Neural cell (in vitro differentiated cells): ENCODE data around the gene RBAK. TPM values are rescaled to one million over a fixed set of nuclear protein-coding genes. Genes with fewer than 3 reads are reported as not detected.

Source experiments
- H2AFZ ChIP-seq: fragments of 200-600, 300-800 bp; sonication (generic), shearing (Covaris generic); 2 replicates; pipeline ENCODE4 v1.6.0; 2014; ENCODE audit warnings: low read depth, mild to moderate bottlenecking, antibody characterized with exemption, low read length, moderate library complexity
- H3F3A ChIP-seq: fragments of 200-600 bp; shearing (Covaris generic); 2 replicates; pipeline ENCODE4 v1.6.1; 2016; ENCODE audit warnings: mild to moderate bottlenecking, moderate library complexity, mixed read lengths, antibody characterized with exemption, low read length; ENCODE audit not compliant: insufficient read depth, poor library complexity, severe bottlenecking
- H3K27ac ChIP-seq: fragments of 200-600, 300-800 bp; sonication (generic), shearing (Covaris generic); 2 replicates; pipeline ENCODE4 v1.5.1; 2014; ENCODE audit warnings: mild to moderate bottlenecking, low read length, moderate library complexity
- H3K27me3 ChIP-seq: fragments of 300-800, 200-600 bp; sonication (generic), shearing (Covaris generic); 2 replicates; pipeline ENCODE4 v1.6.0; 2014; ENCODE audit warnings: mild to moderate bottlenecking, low read depth, low read length, moderate library complexity; ENCODE audit not compliant: insufficient read depth
- H3K36me3 ChIP-seq: fragments of 300-800, 200-600 bp; sonication (generic), shearing (Covaris generic); 2 replicates; pipeline ENCODE4 v1.5.1; 2014; ENCODE audit warnings: mild to moderate bottlenecking, antibody characterized with exemption, low read length, moderate library complexity; ENCODE audit not compliant: insufficient read depth
- H3K4me2 ChIP-seq: fragments of 300-800, 200-600 bp; sonication (generic), shearing (Covaris generic); 2 replicates; pipeline ENCODE4 v1.6.0; 2014; ENCODE audit warnings: mild to moderate bottlenecking, low read length
- H3K4me3 ChIP-seq: fragments of 300-800, 200-600 bp; sonication (generic), shearing (Covaris generic); 2 replicates; pipeline ENCODE4 v1.5.1; 2014; ENCODE audit warnings: mild to moderate bottlenecking, low read length, moderate library complexity
- H3K79me2 ChIP-seq: fragments of 200-600 bp; shearing (Covaris generic); replicated peaks from 2 replicates; pipeline ENCODE4 v1.6.0; 2014; ENCODE audit warnings: mild to moderate bottlenecking, low read length, moderate library complexity; ENCODE audit not compliant: insufficient read depth
- H3K9ac ChIP-seq: fragments of 300-800, 200-600 bp; sonication (generic), shearing (Covaris generic); 2 replicates; pipeline ENCODE4 v1.6.1; 2016; ENCODE audit warnings: mild to moderate bottlenecking, low read length, mixed read lengths
- H3K9me2 ChIP-seq: fragments of 200-600 bp; shearing (Covaris generic); 2 replicates; pipeline ENCODE4 v1.6.1; 2016; ENCODE audit warnings: mild to moderate bottlenecking, low read length, mixed read lengths; ENCODE audit not compliant: insufficient read depth
- H3K9me3 ChIP-seq: fragments of 200-600, 300-800 bp; sonication (generic), shearing (Covaris generic); 2 replicates; pipeline ENCODE4 v1.6.1; 2016; ENCODE audit warnings: mild to moderate bottlenecking, mixed run types, low read length, moderate library complexity, mixed read lengths
- H4K20me1 ChIP-seq: fragments of 200-600 bp; shearing (Covaris generic); 2 replicates; pipeline ENCODE4 v1.6.1; 2016; ENCODE audit warnings: mild to moderate bottlenecking, mixed run types; ENCODE audit not compliant: insufficient read depth
- EP300 ChIP-seq: fragments of 450-650 bp; conservative IDR thresholded peaks from 2 replicates; pipeline ENCODE4 v1.6.1; 2014; ENCODE audit warnings: antibody characterized with exemption, mild to moderate bottlenecking, moderate library complexity; ENCODE audit not compliant: poor library complexity, severe bottlenecking
- EZH2 ChIP-seq: fragments of 200-600, 300-800 bp; shearing (Covaris generic), sonication (generic); IDR thresholded peaks from 2 replicates; pipeline ENCODE4 v1.6.1; 2014; ENCODE audit warnings: antibody characterized with exemption, low read length, borderline replicate concordance, mild to moderate bottlenecking; ENCODE audit not compliant: insufficient read depth, poor library complexity, severe bottlenecking
- MXI1 ChIP-seq: fragments of 450-650 bp; conservative IDR thresholded peaks from 2 replicates; pipeline ENCODE4 v1.6.1; 2014; ENCODE audit warnings: antibody characterized with exemption, mild to moderate bottlenecking; ENCODE audit not compliant: poor library complexity, severe bottlenecking
- POLR2AphosphoS5 ChIP-seq: IDR thresholded peaks from 2 replicates; pipeline ENCODE4 v1.6.1; 2012
- RAD21 ChIP-seq: fragments of 450-650 bp; conservative IDR thresholded peaks from 2 replicates; pipeline ENCODE4 v1.6.1; 2014; ENCODE audit warnings: antibody characterized with exemption, mild to moderate bottlenecking, moderate library complexity
- SMC3 ChIP-seq: fragments of 450-650 bp; conservative IDR thresholded peaks from 2 replicates; pipeline ENCODE4 v1.6.1; 2014; ENCODE audit warnings: antibody characterized with exemption, mild to moderate bottlenecking, moderate library complexity; ENCODE audit not compliant: poor library complexity
- TAF1 ChIP-seq: IDR thresholded peaks from 2 replicates; pipeline ENCODE4 v1.6.1; 2012; ENCODE audit warnings: low read depth
- polyA plus RNA-seq: library from polyadenylated mRNA; depleted of rRNA; stranded (reverse); fragments of >200 nt; gene quantifications from 2 replicates; pipeline ENCODE4 v1.2.3, GENCODE V29; 2014
- TF ChIP-seq, protein P1 (sequence below): fragments of 450-650 bp; IDR thresholded peaks from 2 replicates; pipeline ENCODE4 v1.5.1; 2014; ENCODE audit warnings: antibody characterized with exemption, mild to moderate bottlenecking, moderate library complexity; ENCODE audit not compliant: poor library complexity, severe bottlenecking
- TF ChIP-seq, protein P2 (sequence below): IDR thresholded peaks from 2 replicates; pipeline ENCODE4 v1.6.1; 2012; ENCODE audit warnings: borderline replicate concordance

The RBAK gene
- polyA plus RNA-seq, 1 donor from 2014 or later = 12.0 TPM

- Histone ChIP-seq H3K4me2 (no peak overlapping the region), H3K9me2 (no peaks in the 10 kb centered on the region), H4K20me1 (no peaks in the 10 kb centered on the region), H3K9ac (no peak overlapping the region), H2AFZ (no peak overlapping the region), H3K27me3 (no peaks in the 10 kb centered on the region), H3F3A (no peaks in the 10 kb centered on the region), H3K4me3 (no peak overlapping the region), H3K9me3 (no peaks in the 10 kb centered on the region), H3K27ac (no peak overlapping the region), H3K36me3 (no peaks in the 10 kb centered on the region), H3K79me2 (no peaks in the 10 kb centered on the region)
- TF ChIP-seq, protein P1, sequence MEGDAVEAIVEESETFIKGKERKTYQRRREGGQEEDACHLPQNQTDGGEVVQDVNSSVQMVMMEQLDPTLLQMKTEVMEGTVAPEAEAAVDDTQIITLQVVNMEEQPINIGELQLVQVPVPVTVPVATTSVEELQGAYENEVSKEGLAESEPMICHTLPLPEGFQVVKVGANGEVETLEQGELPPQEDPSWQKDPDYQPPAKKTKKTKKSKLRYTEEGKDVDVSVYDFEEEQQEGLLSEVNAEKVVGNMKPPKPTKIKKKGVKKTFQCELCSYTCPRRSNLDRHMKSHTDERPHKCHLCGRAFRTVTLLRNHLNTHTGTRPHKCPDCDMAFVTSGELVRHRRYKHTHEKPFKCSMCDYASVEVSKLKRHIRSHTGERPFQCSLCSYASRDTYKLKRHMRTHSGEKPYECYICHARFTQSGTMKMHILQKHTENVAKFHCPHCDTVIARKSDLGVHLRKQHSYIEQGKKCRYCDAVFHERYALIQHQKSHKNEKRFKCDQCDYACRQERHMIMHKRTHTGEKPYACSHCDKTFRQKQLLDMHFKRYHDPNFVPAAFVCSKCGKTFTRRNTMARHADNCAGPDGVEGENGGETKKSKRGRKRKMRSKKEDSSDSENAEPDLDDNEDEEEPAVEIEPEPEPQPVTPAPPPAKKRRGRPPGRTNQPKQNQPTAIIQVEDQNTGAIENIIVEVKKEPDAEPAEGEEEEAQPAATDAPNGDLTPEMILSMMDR = no peak
- no peak for TF ChIP-seq EP300
Measured at GRCh38 chr7:5077740-5078139, 32.1 kb downstream of the RBAK start.

- Histone ChIP-seq H3K79me2 (no peaks in the 10 kb centered on the region), H2AFZ (no peak overlapping the region), H3K9ac (no peak overlapping the region), H3K4me3 (no peak overlapping the region), H3K9me3 (no peaks in the 10 kb centered on the region), H3K27ac (no peak overlapping the region), H3K4me2 (no peak overlapping the region), H3F3A (no peaks in the 10 kb centered on the region), H4K20me1 (no peaks in the 10 kb centered on the region), H3K27me3 (peaks cover 5% of the 10 kb centered on the region), H3K9me2 (no peaks in the 10 kb centered on the region), H3K36me3 (no peaks in the 10 kb centered on the region)
- no peak for TF ChIP-seq POLR2AphosphoS5
- TF ChIP-seq, protein P1 = no peak
Measured at GRCh38 chr7:5082806-5083205, 37.1 kb downstream of the RBAK start.

DNA sequence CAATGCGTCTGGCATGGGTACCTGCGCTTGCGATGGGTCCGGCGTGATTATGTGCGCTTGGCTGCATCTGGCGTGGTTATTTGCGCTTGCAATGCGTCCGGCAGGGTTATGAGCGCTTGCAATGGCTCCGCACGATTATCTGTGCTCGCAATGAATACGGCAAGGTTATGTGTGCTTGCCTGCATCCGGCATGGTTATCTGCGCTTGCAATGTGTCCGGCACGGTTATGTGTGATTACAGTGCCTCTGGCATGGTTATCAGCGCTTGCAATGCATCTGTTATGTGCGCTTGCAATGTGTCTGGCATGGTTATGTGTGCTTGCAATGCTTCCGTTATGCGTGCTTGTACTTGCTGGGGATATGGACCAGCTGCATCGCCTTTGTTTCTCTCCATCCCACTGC, 37.7 kb downstream of the RBAK start:
- Histone ChIP-seq H3F3A (no peaks in the 10 kb centered on the region), H3K4me2 (no peak overlapping the region), H3K9me3 (no peaks in the 10 kb centered on the region), H3K9me2 (no peaks in the 10 kb centered on the region), H3K4me3 (no peak overlapping the region), H3K79me2 (no peaks in the 10 kb centered on the region), H3K27ac (no peak overlapping the region), H3K27me3 (peaks cover 5% of the 10 kb centered on the region), H2AFZ (no peak overlapping the region), H3K9ac (no peak overlapping the region), H3K36me3 (no peaks in the 10 kb centered on the region), H4K20me1 (no peaks in the 10 kb centered on the region)
- TF ChIP-seq TAF1 = no peak
- TF ChIP-seq, protein P2, sequence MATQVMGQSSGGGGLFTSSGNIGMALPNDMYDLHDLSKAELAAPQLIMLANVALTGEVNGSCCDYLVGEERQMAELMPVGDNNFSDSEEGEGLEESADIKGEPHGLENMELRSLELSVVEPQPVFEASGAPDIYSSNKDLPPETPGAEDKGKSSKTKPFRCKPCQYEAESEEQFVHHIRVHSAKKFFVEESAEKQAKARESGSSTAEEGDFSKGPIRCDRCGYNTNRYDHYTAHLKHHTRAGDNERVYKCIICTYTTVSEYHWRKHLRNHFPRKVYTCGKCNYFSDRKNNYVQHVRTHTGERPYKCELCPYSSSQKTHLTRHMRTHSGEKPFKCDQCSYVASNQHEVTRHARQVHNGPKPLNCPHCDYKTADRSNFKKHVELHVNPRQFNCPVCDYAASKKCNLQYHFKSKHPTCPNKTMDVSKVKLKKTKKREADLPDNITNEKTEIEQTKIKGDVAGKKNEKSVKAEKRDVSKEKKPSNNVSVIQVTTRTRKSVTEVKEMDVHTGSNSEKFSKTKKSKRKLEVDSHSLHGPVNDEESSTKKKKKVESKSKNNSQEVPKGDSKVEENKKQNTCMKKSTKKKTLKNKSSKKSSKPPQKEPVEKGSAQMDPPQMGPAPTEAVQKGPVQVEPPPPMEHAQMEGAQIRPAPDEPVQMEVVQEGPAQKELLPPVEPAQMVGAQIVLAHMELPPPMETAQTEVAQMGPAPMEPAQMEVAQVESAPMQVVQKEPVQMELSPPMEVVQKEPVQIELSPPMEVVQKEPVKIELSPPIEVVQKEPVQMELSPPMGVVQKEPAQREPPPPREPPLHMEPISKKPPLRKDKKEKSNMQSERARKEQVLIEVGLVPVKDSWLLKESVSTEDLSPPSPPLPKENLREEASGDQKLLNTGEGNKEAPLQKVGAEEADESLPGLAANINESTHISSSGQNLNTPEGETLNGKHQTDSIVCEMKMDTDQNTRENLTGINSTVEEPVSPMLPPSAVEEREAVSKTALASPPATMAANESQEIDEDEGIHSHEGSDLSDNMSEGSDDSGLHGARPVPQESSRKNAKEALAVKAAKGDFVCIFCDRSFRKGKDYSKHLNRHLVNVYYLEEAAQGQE = no peak
- TF ChIP-seq SMC3 = no peak
- TF ChIP-seq RAD21 = no peak
- no peak for TF ChIP-seq POLR2AphosphoS5
- TF ChIP-seq EP300 = no peak
- TF ChIP-seq, protein P1 = no peak
- TF ChIP-seq EZH2 = no peak
- TF ChIP-seq MXI1 = no peak
